Esophagus muscularis mucosa (tissue), 4 donors: ENCODE results near the gene CAP2.
A peak's percentile ranks its signal among the peaks of the same experiment; 100 is the strongest.

Source experiments
- CTCF ChIP-seq, 3 experiments: fragments of 200-600 bp in 2 of 3; fragments of 450-650 bp in 1 of 3; sonication (generic) in 2 of 3; IDR thresholded peaks; one replicate each; pipeline ENCODE4 v1.5.1; 2017 to 2019; ENCODE audit warnings: antibody characterized with exemption in 3 of 3, mild to moderate bottlenecking in 2 of 3, moderate library complexity in 1 of 3
- EP300 ChIP-seq: sonication (generic); formaldehyde crosslinking; IDR thresholded peaks from one replicate; pipeline ENCODE4 v1.6.1; 2017; ENCODE audit warnings: antibody characterized with exemption
- POLR2A ChIP-seq: fragments of 450-650 bp; IDR thresholded peaks from one replicate; pipeline ENCODE4 v1.6.1; 2017; ENCODE audit warnings: antibody characterized with exemption, moderate library complexity, mild to moderate bottlenecking, low read depth
- POLR2AphosphoS5 ChIP-seq, 2 donors: sonication (generic); formaldehyde crosslinking; IDR thresholded peaks; one replicate each; pipeline ENCODE4 v1.6.1; 2017; ENCODE audit warnings: antibody characterized with exemption in 2 of 2

GRCh38 chr6:17381424-17382147 lies 11.8 kb upstream of the CAP2 start:
- TF ChIP-seq CTCF (IDR thresholded peaks at IDR 0.05) (no peak), POLR2A (no peak), POLR2AphosphoS5 (IDR thresholded peaks at IDR 0.05) (peak; percentile 64 to 75), EP300 (no peak)
